HEK293 (cell line): ENCODE data around the gene NOL3.
A peak's percentile ranks its signal among the peaks of the same experiment; 100 is the strongest.

ENCODE experiments used
- GLI4 ChIP-seq: fragments of 450-650 bp; formaldehyde crosslinking; IDR thresholded peaks from 2 replicates; pipeline ENCODE4 v1.5.1; 2016; ENCODE audit warnings: missing biosample characterization, missing genetic modification characterization
- PATZ1 ChIP-seq: fragments of 450-650 bp; formaldehyde crosslinking; IDR thresholded peaks from 2 replicates; pipeline ENCODE4 v1.5.1; 2016; ENCODE audit warnings: missing biosample characterization, missing genetic modification characterization
- PRDM10 ChIP-seq: fragments of 450-650 bp; formaldehyde crosslinking; IDR thresholded peaks from 2 replicates; pipeline ENCODE4 v1.5.1; 2016; ENCODE audit warnings: missing biosample characterization, missing genetic modification characterization
- ZBTB11 ChIP-seq: fragments of 450-650 bp; formaldehyde crosslinking; conservative IDR thresholded peaks from 2 replicates; pipeline ENCODE4 v1.5.1; 2016; ENCODE audit warnings: low read depth, missing biosample characterization, missing genetic modification characterization
- ZNF10 ChIP-seq: fragments of 450-650 bp; formaldehyde crosslinking; IDR thresholded peaks from 2 replicates; pipeline ENCODE4 v1.5.1; 2017; ENCODE audit warnings: missing biosample characterization, missing genetic modification characterization
- ZNF114 ChIP-seq: fragments of 450-650 bp; formaldehyde crosslinking; IDR thresholded peaks from 2 replicates; pipeline ENCODE4 v1.5.0; 2017; ENCODE audit warnings: missing biosample characterization, missing genetic modification characterization
- ZNF292 ChIP-seq: fragments of 450-650 bp; formaldehyde crosslinking; IDR thresholded peaks from 2 replicates; pipeline ENCODE4 v1.5.1; 2016; ENCODE audit warnings: low read depth, missing biosample characterization, missing genetic modification characterization, borderline replicate concordance
- ZNF398 ChIP-seq: fragments of 450-650 bp; formaldehyde crosslinking; IDR thresholded peaks from 2 replicates; pipeline ENCODE4 v1.5.1; 2017; ENCODE audit warnings: missing biosample characterization, missing genetic modification characterization
- ZNF529 ChIP-seq: fragments of 450-650 bp; formaldehyde crosslinking; IDR thresholded peaks from 2 replicates; pipeline ENCODE4 v1.5.1; 2017; ENCODE audit warnings: missing genetic modification characterization, missing biosample characterization; ENCODE audit not compliant: insufficient replicate concordance
- ZNF596 ChIP-seq: fragments of 450-650 bp; IDR thresholded peaks from 2 replicates; pipeline ENCODE4 v1.5.0; 2018; ENCODE audit warnings: missing biosample characterization, mild to moderate bottlenecking, missing genetic modification characterization, moderate library complexity
- ZNF600 ChIP-seq: fragments of 450-650 bp; formaldehyde crosslinking; IDR thresholded peaks from 2 replicates; pipeline ENCODE4 v1.5.1; 2016; ENCODE audit warnings: missing biosample characterization, missing genetic modification characterization
- ZNF785 ChIP-seq: fragments of 450-650 bp; formaldehyde crosslinking; IDR thresholded peaks from 2 replicates; pipeline ENCODE4 v1.5.1; 2016; ENCODE audit warnings: missing biosample characterization, missing genetic modification characterization
- TF ChIP-seq, protein P1 (sequence below): fragments of 450-650 bp; formaldehyde crosslinking; IDR thresholded peaks from 2 replicates; pipeline ENCODE4 v1.5.1; 2016; ENCODE audit warnings: missing biosample characterization, missing genetic modification characterization

Gene NOL3

GRCh38 chr16:67198238-67198734 lies 27.9 kb downstream of the NOL3 start (continued):
- no peak for TF ChIP-seq ZNF398 (tag by site-specific recombination)
- no peak for TF ChIP-seq ZNF529
- peak; percentile 71 for TF ChIP-seq ZNF600 (tag by site-specific recombination)
- TF ChIP-seq ZNF785 (tag by site-specific recombination): no peak
- peak; percentile 25; the same call in 1 of the 2 replicates for TF ChIP-seq PATZ1 (tag by site-specific recombination)
- no peak for TF ChIP-seq ZNF114 (tag by site-specific recombination)
- TF ChIP-seq ZNF292 (tag by site-specific recombination): no peak
- TF ChIP-seq ZNF10 (tag by site-specific recombination): 0 out of 2 replicates have a peak, but pooled peaks have one; percentile 8
- no peak for TF ChIP-seq ZNF596
- peak; percentile 29; the same call in 1 of the 2 replicates for TF ChIP-seq PRDM10 (tag by site-specific recombination)
- TF ChIP-seq, protein P1, sequence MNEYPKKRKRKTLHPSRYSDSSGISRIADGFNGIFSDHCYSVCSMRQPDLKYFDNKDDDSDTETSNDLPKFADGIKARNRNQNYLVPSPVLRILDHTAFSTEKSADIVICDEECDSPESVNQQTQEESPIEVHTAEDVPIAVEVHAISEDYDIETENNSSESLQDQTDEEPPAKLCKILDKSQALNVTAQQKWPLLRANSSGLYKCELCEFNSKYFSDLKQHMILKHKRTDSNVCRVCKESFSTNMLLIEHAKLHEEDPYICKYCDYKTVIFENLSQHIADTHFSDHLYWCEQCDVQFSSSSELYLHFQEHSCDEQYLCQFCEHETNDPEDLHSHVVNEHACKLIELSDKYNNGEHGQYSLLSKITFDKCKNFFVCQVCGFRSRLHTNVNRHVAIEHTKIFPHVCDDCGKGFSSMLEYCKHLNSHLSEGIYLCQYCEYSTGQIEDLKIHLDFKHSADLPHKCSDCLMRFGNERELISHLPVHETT (tag by site-specific recombination): no peak
- no peak for TF ChIP-seq ZBTB11
- TF ChIP-seq GLI4 (tag by site-specific recombination): no peak
